ENCODE measurements around the gene LCE1D.

- TF ChIP-seq CTCF (IDR thresholded peaks at IDR 0.05) (no peak), EP300 (IDR thresholded peaks at IDR 0.05) (no peak)
These were observed 28.4 kb downstream of the LCE1D start for GRCh38 chr1:152824964-152825363.

Data from tibial nerve (tissue), 4 donors.